Hindlimb muscle (tissue), 1 donor: ENCODE results near the gene GINS3. TPM values are rescaled to one million over a fixed set of nuclear protein-coding genes. Genes with fewer than 3 reads are reported as not detected.

Source experiments
- DNase-seq: peaks from one replicate; pipeline ENCODE4 v3.0.0-alpha.2; 2013
- polyA plus RNA-seq: library from polyadenylated mRNA; unstranded; fragments of 120-200 nt; gene quantifications from one replicate; pipeline ENCODE4 v1.2.1, GENCODE V29; 2013; ENCODE audit not compliant: insufficient read length

GINS3 gene
- polyA plus RNA-seq, result 7.1 TPM

DNA sequence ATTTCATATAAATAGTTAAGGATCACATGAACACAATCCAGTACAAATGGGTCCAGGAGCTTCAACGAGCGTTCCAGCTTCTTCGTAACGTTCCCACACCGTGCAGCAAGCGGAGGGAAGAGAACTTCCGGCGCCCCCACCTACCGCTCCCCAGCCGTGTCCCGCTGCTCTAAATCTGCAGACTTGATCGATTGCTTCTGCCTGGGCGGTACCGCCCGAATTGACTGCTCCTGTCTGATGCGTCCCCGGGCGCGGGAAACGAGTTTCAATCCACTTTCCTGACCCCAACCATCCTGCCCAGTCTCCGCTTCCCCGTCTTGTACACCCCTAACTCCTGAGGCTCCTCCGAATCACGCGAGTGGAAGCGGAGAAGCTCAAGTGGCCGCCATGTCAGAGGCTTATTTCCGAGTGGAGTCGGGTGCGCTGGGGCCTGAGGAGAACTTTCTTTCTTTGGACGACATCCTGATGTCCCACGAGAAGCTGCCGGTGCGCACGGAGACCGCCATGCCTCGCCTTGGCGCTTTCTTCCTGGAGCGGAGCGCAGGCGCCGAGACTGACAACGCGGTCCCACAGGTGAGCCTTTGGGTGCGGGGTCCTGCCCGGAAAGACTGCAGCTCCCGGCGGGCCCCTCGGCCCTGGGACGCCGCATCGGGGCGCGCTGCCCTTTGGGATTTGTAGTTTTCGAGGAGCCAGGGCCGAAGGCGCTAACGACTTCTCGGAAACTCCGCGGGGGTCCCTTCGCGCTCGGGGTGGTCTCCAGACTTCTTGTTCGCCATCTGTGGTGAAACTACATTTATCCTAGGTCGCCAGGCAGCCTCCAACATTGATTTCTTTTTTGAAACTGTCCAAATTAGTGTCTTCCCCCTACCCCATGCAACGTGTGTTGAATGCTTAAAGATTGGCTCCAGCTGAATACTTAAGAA, at the start of gene GINS3:
Gene GINS3 (plus strand): TSS at position 257 of the 923 bp plus-strand sequence. CDS start 131 bp downstream, at position 388.
- peak; percentile 88 for DNase-seq

DNA sequence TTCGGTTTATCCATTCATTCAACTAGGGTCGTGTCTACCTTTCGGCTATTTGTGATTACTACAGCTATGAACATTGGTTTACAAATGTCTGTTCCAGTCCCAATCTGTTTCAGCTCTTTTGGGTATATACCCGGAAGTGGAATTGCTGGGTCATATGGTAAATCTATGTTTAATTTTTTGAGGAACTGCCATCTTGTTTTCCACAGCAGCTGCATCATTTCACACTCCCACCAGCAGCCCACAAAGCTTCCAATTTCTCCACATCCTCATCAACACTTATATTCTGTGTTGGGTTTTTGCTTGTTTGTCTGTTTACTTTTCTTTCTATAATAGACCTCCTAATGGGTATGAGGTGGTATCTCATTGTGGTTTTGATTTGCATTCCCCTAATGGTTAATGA, 48.7 kb upstream of the GINS3 start:
- DNase-seq, result no peak

DNA sequence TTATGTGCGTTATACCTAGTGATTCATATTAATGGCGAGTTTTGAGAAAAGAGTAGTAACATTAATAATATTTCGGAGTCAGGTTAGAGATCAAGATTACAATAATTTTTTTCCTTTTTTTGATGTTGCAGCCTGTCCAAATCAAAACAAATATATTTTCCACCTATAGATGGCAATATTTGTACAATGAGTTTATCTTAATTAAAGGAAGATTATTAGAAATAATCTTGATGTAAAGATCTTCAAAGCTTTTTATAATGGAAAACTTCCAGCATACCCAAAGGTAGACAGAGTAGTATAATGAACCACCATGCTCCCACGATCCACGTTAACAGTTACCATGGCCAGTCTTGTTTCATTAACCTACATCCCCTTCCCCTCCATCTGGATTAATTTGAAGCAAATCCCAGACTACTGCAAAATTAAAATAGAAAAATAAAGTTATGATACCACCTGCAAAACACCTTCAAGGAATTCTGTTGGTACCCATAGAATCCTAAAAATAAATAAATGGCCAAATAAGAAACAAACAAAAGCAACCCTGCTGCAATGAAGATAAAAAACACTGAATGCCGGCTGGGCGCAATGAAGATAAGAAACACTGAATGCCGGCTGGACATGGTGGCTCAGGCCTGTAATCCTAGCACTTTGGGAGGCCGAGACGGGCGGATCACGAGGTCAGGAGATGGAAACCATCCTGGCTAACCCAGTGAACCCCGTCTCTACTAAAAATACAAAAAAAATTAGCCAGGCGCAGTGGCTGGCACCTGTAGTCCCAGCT, 46.5 kb upstream of the GINS3 start:
- no peak for DNase-seq

DNA sequence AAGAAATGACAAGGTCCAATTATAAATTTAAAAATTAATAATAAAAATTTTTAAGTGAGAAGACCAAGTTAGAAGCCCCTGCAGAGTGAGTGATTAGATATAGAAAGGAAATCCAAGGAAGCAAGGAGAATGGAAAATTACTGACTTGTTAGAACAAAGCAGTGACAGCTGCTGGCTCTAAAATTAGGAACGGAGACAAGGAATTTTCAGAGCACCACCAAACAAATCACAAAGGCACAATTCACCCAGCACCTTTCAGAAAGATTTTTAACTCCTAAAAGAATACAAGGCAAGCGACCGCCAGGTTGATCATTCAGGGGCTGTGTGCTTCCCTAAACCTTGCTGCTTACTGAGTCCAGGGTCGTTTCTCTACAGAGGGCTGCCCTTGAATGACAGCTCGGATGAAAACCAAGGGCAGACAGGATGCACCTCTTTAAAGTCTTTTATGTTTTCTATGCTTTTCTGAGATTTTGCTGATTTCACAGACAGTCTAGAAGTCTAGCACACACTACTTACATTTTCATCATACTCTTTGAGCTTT, 45.4 kb upstream of the GINS3 start:
- no peak for DNase-seq

DNA sequence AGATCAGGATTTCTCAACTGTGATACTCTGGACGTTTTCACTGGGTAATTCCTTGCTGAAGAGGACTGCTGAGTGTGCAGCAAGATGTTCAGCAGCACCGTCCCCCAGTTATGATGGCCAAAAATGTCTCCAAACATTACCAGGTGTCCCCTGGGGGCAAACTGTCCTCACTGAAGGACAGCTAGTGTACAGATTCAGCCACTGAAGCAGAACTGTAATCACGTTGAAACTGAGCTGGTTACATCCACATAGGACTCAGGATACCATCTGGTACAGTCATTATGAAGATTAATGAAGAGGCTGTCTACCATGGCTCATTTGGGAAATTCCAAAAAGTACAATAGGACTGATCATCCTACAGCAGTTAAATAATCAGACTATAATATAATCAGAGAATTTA, 43.3 kb upstream of the GINS3 start:
- DNase-seq, result no peak

DNA sequence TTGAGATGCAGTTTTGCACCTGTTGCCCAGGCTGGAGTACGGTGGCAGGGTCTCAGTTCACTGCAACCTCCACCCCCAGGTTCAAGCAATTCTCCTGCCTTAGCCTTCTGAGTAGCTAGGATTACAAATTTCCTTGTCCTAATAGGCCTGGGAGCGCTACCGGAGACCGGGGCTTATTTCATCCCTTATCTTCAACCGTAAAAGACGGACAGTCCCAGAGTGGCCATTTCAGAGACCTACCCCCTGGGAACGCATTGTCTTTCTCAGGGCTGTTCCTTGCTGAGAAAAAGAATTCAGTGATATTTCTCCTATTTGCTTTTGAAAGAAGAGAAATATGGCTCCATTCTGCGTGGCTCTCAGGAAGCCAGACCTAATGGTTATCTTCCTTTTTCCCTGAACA, 39.6 kb upstream of the GINS3 start:
- no peak for DNase-seq

DNA sequence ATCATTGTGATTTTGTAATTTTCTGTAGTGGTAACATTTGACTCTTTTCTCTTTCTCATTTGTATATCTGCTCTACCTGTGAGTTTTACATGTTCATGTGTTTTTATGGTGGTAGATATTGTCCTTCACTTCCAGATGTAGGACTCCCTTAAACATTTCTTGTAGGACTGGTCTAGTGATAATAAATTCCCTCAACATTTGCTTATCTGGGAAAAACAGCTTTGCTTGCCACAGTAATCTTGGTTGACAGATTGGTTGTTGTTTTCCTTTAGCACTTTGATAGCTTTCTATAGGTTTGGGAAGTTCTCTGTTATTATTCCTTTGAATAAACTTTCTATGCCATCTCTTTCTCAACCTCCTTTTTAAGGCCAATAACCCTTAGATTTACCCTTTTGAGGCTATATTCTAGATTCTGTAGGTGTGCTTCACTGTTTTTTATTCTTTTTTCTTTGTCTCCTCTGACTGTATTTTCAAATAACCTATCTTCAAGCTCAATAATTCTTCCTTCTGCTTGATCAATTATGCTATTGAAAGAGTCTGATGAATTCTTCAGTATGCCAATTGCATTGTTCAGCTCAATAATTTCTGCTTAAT, 32.1 kb upstream of the GINS3 start:
- DNase-seq, result no peak

DNA sequence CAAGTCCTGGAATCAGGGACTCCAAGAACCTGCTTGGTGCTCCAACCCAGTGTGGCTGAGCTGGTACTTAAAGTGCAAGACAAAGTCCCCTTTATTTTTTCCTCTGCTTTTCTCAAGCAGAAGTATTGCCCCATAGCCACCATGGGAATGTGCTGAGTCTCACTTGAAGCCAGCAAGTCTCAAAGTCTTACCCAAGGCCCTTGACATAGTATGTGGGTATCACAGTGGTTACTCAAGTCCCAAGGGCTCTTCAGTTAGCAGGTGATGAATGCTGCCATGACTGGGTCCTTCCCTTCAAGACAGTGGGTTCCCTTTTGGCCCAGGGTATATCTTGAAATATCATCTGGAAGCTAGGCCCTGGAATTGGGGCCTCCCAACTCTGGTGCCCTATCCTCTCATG, 30.5 kb upstream of the GINS3 start:
- DNase-seq, result no peak

DNA sequence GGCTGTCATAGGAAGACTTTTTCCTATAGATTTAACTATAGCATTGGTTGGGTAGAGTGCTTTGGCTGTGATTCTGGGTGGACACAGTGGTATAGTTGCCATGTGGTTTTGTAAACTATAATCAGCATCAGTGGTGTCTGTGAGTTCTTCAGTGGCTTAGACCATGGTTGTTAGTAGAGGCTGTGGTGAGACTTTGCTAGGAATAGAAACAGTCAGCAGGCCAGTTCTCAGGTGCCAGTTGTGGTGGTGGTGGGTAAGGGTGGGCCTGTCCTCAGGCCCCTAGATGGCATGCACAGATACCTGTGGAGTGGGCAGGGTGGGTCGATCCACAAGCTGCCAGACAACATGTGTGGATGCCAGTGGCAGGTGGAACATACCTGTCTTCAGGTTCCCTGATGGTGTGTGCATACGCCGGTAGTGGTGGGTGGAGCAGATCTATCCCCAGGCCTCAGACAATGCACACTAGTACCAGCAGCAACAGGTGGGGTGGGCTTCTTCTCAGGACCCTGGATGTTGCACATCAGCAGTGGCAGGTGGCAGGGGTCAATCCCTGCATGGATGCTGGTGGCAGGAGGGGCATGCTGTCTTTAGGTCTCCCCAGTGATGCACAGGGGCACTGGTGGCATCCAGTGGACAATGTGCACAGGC, 28.4 kb upstream of the GINS3 start:
- DNase-seq, result no peak

DNA sequence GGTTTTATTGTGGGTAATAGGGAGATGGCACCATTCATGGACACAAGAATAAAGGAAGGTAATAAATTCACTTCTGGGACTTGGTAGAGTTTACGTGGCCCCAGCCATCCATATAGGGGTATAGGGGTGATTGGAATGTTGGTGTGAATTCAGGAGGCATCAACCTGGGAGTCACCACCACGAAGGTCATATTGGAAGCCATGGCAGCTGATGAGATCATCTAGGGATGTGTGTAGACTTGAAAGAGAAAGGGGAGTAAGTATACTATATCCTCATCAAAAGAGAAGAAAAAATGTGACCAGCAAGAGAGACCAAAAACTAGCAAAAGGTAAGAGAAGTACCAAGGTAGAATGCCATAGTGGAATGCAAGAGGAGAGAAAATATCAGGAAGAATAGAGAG, 26.6 kb upstream of the GINS3 start:
- DNase-seq, result no peak

DNA sequence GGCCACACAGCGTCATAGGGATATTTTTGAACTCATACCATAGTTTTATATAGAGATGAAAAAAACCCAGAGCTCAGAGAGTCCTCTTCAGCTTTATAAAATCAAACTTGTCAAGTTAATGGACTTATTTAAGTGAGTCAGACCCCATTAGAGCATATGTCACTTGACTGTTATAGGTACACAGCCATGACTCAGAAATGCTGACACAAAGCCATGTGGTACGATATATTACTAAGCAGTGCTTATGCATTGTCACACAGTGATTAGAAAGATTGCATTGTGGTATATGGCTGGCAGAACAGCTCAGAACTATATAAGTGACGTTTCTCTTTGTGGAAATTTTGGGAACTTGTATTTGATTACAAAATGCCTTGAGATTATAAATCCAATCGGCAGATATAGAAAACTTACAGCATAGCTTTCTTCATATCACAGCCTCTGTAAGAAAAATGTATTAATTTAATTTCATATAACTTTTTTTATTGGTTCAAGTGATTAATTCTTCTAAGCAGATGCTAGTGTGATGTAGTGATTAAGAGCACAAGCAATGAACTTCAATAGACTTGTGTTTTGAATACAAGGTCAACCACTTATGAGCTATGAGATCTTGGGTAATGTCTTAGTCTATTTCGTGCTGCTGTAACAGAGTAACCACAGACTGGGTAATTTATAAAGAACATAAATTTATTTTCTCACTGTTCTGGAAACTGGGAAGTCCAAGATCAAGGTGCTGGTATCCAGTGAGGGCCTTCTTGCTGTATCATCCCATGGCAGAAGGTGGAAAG, 25.8 kb upstream of the GINS3 start:
- no peak for DNase-seq

DNA sequence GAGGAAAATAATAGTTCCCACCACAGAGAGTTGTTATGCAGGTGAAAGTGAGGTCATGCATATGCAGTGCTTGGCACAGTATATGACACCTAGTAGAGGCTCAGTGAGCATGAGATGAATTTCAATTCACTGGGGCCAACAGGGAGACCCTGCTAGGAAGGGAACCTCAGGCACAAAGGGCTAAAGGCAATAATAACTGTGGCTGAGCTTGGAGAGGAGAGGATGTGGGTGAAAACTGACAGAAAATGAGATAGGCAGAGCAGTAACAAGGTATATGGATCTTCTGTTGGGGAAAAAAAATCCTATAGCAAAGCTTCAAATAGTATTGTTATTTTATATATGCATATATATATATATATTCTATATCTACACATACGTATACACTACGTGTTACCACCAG, 25.0 kb upstream of the GINS3 start:
- DNase-seq, result no peak

DNA sequence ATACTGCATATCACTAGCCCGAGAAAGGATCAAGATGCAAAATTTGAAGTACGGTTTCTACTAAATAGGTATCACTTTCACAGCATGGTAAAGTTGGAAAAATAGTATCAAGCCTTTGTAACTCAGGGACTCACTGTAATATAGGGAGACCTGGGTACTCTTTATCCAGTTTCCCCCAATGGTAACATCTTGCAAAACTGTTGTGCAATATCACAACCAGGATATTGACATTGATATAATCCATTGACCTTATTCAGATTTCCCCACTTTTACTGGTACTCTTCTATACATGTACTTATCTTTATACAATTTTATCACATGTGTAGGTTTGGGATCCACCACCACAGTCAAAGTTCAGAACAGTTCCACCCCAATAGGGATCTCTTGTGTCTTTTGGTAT, 20.4 kb upstream of the GINS3 start:
- no peak for DNase-seq

DNA sequence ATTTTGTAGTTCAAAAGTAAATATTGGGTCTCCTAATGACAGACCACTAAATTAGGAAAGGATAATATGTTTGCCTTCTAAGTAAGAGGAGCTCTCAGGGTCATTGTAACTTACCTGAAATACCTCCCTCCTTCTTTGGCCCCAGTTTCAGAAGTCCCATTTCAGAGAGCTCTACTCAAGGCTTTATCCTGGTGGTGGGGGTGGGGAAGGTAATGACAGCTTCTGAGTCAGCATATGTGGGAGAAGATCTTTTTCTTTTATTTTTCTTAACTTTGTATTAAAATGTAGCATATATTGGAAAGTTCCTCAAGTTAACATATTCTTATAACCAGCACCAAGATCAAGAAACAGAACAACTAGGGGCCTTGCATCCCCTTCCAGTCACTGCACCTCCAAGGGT, 16.9 kb upstream of the GINS3 start:
- DNase-seq, result no peak

DNA sequence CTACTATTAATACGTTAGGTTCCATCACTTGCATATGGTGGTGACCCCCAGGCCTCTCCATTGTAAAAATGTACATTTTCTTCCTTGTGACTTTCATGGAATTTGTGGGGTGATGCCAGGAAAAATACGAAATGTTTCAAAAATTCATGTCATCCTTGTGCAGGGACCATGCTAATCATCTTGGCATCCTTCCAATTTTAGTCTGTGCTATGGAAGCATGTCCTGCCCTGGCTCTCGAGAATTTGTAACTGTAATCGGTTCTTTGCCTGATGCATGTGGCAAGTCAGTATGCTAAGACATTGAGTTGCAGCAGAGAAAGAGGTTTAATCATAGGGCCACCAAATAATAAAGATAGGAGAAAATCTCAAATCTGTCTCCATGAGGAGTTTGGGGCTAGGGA, 14.3 kb upstream of the GINS3 start:
- DNase-seq, result no peak

DNA sequence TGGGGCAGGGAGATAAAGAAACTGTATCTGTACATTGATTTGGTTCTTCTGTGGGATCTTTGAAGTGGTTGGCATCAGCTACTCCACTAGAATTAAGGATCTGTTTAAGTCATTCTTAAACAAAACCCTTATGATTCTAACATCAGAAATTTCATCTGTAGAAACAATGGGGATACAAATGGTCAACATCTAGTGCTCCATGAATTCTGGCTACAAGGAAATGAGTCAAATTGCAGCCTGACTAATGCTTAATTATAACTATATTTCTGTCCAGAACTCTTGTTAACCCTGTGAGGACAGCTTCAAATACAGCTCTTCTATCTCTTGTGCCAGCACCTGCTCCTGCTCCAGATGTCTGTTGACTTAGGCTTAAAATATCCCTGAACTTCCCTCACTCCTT, 13.9 kb upstream of the GINS3 start:
- no peak for DNase-seq

DNA sequence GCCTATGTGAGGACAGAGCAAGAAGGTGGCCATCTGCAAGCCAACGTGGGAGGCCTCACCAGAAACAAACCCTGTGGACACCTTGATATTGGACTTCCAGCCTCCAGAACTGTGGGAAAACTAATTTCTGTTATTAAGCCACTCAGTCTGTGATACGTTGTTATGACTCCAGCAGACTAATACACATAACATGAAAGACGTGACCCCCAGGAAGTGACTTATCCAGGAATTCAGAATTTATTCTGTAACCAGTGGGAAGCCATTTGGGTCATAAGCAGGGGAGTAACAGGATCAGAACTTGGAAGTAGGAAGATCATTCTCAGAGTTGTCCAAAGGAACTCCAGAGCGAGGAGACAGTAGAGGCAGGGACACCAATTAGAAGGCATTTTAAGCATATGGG, 12.5 kb upstream of the GINS3 start:
- no peak for DNase-seq

DNA sequence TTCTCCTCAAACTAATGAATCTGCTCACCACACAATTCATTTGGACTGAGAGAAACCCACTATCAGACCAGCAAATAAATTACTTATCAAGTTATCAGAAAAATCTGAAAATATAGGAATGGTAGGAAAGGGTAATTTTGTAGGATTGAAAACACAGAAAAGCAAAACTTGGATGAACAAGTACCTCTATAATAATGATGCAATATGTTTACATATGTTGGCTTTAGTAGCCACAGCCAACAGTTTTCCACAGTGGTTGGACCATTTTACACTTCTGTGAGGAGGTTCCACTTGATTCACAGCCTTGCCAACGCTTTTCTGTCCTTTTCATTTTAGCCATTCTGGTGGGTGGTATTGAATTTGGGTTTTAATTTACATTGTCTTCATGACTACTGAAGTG, 10.6 kb upstream of the GINS3 start:
- no peak for DNase-seq

DNA sequence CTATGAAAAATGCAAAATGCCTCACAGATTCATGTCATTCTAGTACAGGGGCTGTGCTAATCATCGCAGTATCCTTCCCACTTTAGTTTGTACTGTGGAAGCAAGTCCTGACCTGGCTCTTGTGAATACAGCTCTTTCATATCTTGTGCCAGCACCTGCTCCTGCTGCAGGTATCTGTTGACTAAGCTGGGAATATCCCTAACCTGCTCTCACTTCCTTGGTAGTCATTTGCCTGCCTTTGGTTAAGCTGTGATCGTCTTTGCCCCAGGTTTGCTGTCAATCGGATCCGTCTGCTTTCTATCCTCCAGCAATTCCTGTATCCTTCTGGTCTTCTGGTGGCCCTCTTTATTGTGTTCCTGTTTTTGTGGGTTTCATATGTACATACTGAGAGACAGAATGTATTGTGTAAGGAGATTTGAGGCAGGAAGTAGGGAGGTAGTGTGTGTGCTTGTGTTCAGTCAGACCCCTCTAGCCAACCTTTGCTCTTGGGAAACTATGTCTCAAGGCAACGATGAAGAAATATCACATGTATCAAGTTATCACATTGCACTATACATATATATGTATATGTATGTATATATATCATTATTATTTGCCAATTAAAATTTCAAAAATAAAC, 7.7 kb upstream of the GINS3 start:
- no peak for DNase-seq

DNA sequence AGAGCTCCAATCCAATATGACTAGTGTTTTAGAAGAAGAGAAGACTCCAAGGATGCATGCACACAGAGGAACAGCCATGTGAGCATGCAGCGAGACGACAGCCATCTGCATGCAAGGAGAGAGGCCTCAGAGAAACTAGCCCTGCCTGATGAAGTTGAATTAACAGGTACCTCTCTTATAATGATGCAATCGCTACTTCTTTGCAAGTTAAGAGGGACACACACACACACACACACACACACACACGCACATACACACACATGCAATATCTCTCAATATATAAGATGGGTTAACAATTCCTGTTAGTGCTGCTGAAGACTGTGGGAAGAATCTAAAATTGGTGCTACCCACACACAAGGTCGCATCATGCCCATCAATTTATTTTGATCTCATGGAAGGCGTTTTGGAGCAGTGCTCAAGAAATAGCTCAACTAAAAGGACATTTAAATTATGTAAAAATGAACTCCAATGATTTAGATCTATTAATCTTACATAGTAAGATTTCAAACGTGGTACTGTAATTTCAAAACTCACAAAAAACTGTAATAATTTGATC, 7.0 kb upstream of the GINS3 start:
- no peak for DNase-seq

DNA sequence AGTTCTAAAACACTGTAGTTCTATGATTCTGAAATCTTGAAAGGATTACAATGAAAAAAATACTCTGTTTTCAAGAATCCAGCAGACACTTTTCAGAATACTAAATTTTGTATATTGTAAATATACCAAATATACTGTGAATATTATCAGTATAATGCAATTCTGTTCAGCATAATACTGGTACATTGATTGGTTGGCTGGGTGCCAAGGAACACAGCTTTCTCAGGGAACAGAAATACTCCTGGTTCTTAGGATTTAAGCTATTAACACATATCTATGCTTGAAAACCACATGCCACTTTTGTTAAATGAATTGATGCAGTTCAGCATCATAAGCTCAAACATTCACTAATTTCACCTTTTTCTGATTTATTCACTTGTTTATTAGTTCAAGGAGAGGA, 2.5 kb upstream of the GINS3 start:
- no peak for DNase-seq
